ENCODE results near the gene DNAJC30. TPM values are rescaled to one million over a fixed set of nuclear protein-coding genes. Genes with fewer than 3 reads are reported as not detected.
"Not testable (repeated sequence)": the region's sequence is repeated elsewhere in the genome, so short reads cannot be mapped to it uniquely, and the experiment has no call there.

Gene DNAJC30
- total RNA-seq, 1 experiment from 2014 or later: 12.4 TPM

DNA sequence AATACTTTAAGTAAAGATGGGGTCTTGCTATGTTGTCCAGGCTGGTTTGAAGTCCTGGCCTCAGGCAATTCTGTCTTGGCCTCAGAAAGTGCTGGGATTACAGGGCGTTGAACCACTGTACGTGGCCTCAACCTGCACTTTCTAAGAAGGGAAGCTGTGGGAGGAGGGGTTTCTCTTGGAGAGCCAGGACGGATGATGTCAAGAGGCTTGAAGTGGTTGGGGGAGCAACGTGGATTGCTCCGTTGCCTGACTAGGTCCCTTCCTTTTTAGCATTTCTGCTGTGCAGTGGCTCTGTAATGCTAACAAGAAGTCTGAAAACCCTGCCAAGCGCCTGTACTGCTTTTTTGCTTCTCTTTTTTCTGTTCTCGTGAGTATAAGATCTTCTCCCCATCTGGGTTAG, 7.4 kb upstream of the DNAJC30 start:
- in situ Hi-C loops (cut with HindIII; ENCODE audit: low sequenced_read_pairs): no loop called here
- DNase-seq (ENCODE audit: low spot score): no peak

DNA sequence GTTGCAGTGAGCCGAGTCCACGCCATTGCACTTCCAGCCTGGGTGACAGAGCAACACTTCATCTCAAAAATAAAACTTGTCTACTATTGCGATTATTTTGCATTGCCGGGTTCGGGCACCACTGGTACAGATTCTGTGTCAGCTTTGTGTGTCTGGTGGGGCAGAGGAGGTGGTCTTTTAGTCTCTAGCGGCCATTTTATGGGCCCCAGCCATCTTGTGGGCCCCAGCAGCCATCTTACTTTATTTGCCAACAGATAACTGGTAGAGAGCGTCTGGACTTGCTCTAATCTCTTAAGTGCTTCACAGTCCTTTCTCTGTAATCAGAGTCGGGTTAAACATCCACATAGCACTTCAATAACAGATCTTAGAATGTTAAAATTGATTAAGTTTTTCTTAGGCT, 5.0 kb upstream of the DNAJC30 start:
- DNase-seq (ENCODE audit: low spot score): no peak
- in situ Hi-C loops (cut with HindIII; ENCODE audit: low sequenced_read_pairs): no loop called here

DNA sequence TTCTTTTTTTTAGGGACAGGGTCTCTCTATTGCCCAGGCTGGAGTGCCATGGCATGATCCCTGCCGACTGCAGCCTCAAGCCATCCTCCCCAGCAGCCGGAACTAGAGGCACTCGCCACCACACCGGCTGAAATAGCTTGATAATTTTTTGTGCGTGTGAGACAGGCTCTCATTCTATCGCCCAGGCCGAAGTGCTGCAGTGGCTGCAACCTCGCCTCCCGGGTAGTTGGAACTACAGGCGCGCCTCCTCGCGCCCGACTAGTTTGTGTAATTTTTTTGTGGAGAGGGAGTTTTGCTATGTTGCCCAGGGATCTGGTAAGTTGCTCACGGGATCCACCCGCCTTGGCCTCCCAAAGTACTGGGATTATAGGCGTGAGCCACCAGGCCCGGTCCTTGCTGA, 2.1 kb upstream of the DNAJC30 start:
- in situ Hi-C loops (cut with HindIII; ENCODE audit: low sequenced_read_pairs): no loop called here
- no peak for DNase-seq (ENCODE audit: low spot score)

DNA sequence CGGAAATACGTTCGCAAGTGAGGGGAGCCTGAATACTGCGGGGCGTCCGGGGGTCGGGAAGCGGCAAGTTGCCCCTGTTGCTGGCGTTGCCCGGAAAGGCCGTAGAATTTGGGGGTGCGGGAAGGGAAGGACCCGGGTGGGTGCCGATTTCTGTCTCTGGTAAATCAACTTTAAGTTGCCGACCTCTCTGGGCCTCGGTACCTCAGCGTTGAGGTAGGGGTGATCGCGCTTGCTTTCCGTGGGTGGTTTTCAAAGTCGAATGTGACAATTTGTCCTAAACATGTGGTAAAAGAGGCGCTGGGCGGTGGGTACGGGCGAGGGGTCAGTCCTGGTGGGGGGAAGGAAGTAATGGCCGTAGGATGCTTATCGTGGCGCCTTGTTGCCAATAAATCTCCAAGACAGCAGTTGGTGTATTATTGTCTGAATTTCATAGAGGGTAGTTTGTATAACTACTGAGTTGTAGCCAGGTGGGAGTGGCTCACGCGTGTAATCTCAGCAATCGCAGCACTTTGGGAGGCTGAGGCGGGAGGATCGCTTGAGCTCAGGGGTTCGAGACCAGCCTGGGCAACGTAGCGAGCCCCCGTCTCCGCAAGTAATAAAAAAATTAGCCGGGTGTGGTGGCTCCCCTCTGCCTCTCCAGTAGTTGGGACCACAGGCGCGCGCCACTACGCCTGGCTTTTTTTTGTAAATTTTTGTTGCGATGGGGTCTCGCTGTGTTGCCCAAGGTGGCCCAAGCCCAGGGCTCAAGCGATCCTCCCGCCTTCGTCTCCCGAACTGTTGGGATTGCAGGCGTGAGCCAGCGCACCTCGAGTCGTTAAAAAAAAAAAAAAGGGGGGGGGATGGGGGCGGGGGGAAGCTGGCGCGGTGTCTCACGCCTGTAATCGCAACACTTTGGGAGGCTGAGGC, 788 bp upstream of the DNAJC30 start:
- in situ Hi-C loops (cut with HindIII; ENCODE audit: low sequenced_read_pairs): no loop called here
- DNase-seq (ENCODE audit: low spot score): no peak

DNA sequence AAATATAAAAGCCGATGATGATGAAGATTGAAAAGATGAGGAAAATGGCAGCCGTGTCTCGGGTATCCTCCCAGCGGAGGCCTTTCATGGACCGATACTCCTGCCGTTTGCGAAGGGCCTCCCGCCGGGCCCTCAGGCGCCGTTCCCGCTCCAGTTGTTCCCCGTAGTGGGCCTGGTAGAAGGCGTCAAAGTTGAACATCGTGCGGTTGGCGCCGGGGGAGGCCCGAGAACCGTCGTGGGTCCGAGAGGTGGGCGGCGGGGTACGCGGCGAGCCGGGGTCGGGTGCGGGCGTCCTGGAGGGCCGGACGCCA, 553 bp downstream of the DNAJC30 start:
- no peak for DNase-seq (ENCODE audit: low spot score)
- in situ Hi-C loops (cut with HindIII; ENCODE audit: low sequenced_read_pairs): no loop called here

DNA sequence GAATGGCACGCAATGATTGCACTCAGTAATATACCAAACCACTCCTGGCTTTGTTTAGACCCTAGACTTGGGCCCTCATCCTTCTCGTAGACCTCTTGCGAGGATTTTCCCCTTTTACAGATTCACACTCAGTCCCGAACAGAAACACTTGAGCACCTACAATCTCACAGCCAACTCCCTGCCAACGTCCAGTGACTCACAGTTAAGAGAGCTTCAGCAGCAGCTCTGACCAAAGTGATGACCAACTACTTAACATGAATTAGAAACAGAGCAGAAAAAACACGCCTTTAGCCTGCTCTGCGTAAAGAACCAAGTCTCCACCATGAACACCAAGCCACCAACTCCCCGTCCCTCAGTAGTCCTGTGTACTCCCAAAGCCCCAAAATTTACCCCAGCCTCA, 2.2 kb downstream of the DNAJC30 start:
- in situ Hi-C loops (cut with HindIII; ENCODE audit: low sequenced_read_pairs): no loop called here

DNA sequence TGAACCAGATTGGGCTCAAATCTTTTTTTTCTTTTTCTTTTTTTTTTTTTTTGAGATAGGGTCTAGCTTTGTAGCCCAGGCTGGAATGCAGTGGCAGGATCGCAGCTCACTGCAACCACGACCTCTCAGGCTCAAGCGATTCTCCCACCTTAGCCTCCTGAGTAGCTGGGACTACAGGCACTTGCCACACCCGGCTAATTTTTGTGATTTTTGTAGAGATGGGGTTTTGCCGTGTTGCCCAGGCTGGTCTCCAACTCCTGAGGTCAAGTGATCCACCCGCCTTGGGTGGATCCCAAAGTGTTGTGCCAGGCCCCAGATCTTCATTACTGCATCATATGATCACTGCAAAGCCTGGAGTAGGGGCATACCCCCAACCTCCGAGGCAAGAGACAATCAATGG, 2.8 kb downstream of the DNAJC30 start:
- in situ Hi-C loops (cut with HindIII; ENCODE audit: low sequenced_read_pairs): no loop called here
- DNase-seq (ENCODE audit: low spot score): no peak

More for the DNA sequence above, 2.2 kb downstream of the DNAJC30 start:
- DNase-seq (ENCODE audit: low spot score): no peak

DNA sequence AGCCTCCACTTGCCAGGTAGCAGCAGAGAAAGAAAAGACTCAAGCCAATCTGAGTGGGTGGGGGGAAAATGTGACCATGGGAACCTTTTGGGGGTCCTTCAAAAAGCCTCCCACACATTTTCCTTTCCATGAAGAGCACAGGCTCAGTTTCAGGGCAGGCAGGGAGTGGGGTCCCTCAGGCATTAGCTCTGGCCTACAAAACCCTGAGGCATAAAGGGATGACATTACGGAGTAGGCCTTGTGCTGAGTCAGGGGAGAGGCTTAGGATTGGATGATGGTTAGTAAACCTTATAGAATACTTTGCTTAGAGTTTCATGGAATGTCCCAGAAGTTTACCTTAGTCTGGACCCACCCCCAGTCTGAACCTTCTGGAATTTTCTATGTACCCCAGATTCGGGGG, 3.5 kb downstream of the DNAJC30 start:
- DNase-seq (ENCODE audit: low spot score): no peak
- in situ Hi-C loops (cut with HindIII; ENCODE audit: low sequenced_read_pairs): no loop called here

DNA sequence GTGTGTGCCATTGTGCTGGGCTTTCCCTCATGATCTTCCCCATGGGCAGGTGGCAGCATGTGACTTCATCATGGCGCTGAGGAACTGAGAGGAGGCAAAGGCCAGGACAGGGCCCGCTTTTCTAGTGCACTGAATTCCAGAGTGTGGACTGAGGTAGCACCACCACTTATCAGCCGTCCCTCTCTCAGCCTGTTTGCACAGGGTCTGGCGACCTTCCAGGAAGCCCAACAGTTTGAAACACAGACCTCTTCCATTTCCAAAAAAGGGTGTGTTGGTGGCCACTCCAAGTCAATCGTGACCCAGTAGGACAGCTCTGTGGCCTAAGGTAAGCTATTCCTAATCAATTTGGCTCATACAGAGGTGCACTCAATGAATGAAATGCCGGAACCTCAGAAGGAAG, 4.4 kb downstream of the DNAJC30 start:
- no peak for DNase-seq (ENCODE audit: low spot score)
- in situ Hi-C loops (cut with HindIII; ENCODE audit: low sequenced_read_pairs): no loop called here

DNA sequence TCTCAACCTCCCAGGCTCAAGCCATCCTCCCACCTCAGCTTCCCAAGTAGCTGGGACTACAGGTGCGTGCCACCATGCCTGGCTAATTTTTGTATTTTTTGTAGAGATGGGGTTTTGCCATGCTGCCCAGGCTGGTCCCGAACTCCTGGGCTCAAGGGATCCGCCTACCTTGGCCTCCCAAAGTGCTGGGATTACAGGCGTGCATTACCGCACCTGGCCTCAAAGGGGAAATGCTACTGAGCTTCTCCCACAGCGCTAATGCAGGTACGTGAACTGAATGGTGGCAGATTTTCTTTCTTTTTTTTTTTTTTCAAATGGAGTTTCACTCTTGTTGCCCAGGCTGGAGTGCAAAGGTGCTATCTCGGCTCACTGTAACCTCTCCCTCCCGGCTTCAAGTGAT, 7.2 kb downstream of the DNAJC30 start:
- DNase-seq (ENCODE audit: low spot score); in situ Hi-C loops (cut with HindIII; ENCODE audit: low sequenced_read_pairs): not testable (repeated sequence)

DNA sequence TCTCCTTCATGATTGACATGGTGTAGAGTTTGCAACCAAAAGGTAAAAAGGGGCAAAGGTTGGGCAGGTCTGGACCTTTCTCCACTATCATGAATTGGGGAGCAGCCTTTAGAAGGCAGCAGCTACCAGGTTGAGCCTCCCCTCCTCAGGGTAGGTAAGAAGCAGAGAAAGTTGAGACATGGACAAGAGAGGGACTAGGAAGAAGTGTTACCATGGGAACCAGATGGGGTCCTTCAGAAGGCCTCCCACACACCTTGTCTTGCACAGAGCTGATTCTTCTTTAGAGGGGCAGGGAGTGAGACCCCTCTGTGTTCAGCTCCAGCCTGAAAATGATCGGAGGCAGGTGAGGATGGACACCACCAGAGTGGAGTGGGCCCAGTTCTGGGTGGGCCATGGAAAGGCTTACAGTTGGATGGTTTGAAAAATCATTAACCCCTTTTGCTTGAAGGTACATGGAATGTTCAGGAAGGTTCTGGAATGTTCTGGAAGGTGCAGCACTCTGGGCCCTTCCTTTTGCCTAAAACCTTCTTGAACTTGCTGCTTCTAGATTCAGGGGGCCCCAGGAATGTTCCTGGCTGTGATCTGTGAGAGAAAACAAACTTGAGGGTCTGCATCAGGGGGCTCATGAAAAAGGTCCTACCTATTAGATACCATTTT, 8.7 kb downstream of the DNAJC30 start:
- in situ Hi-C loops (cut with HindIII; ENCODE audit: low sequenced_read_pairs): no loop called here
- no peak for DNase-seq (ENCODE audit: low spot score)

DNA sequence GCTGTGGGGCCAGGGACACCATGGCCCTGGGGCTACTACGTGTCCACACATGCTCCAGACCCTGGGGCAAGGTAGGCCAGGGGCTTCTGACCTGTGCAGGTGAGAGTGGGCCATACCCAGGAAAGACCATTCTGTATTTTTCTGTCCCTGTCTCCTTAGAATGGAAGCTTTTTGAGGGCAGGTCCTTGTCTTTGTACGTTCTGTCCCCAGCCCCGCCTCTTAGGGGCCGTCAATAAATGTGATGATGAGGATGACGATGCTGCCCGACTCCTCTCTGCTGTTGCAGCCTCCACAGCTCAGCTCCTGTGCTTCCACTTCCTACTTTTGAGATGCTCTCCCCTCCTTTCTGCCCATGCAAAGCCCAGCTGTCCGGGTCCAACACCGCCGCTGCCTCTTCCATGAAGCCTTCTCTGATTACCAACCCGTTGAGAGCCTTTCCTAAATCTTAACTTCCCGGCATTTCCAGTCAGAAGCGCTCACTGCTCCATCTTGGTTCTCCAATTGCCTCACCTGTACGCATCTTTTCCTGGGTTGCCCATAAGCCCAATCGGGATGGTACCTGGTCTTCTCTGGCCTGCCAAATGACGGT, 11.3 kb downstream of the DNAJC30 start:
- in situ Hi-C loops (cut with HindIII; ENCODE audit: low sequenced_read_pairs): no loop called here
- DNase-seq (ENCODE audit: low spot score): no peak

DNA sequence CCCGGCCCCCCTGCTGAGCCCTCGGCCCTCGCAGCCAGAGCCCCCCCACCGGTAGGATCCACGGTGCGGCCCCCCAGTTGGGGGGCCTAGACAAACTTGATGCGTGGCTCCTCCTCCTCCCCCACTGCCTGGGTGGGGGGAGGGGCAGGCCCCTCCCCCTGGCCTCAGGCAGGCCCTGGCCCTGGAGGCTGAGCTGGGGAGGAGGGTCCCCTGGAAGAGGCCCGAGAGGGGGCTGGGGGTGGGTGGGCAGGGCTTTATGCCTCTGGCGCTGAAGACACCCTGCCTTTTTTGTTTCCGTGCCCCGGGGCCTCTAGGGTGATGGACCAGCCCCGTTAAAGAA, 12.0 kb downstream of the DNAJC30 start:
- no peak for DNase-seq (ENCODE audit: low spot score)
- in situ Hi-C loops (cut with HindIII; ENCODE audit: low sequenced_read_pairs): no loop called here

DNA sequence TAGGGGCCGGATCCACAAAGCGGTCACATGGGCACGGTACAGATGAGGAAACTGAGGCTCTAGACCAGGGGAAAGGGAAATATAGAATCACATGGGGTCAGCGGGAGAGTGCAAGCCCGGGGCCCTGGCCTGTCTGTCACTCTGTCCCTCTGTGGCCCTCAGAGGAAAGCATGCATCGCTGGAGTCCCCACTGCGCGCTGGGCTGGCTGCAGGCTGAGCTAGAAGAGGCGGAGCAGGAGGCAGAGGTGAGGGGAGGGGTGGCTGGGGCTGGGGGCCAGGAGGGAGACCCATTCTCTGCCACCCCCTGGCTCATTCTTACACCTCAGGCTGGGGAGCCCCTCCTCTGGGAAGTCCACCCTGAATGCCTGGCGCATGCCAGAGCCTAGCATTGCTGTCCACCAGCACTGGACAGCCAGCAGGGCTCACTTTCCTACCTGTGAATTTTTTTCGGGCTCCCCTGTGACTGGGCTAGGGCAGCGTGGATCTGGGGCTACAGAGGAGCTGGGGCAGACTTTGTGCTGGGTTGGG, 13.3 kb downstream of the DNAJC30 start:
- no peak for DNase-seq (ENCODE audit: low spot score)
- in situ Hi-C loops (cut with HindIII; ENCODE audit: low sequenced_read_pairs): no loop called here

DNA sequence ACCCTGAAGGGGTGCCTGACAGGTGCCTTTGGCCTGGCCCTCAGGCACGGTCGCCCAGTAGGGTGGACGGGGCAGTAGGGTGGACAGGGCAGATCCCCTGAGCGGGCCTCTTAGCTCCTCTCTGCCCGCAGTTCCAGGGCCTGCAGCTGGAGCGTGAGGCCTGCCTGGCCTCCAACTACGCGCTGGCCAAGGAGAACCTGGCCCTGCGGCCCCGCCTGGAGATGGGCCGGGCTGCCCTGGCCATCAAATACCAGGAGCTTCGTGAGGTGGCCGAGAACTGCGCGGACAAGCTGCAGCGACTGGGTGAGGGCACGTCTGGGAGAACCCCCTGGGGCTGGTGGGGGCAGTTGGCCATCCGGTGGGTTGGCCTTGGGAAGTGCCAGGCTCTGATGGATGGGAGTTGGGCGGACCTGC, 14.0 kb downstream of the DNAJC30 start:
- in situ Hi-C loops (cut with HindIII; ENCODE audit: low sequenced_read_pairs): no loop called here
- DNase-seq (ENCODE audit: low spot score): no peak

DNA sequence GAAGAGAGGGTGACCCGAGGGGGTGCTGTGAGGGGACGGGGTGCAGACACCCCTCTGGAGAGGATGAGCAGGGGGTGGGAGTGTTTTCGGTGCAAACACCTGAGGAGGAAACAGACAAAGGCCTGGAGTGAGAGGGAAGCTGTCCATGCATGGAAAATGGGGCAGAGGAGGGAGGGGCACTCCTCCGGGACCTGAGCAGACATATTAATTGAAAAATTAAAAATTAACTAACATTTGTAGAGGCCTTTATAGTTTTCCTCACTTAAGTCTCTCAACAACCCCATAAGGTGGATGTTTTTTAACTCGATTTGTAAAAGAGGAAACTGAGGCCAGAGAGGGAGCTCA, 14.4 kb downstream of the DNAJC30 start:
- in situ Hi-C loops (cut with HindIII; ENCODE audit: low sequenced_read_pairs): no loop called here

DNA sequence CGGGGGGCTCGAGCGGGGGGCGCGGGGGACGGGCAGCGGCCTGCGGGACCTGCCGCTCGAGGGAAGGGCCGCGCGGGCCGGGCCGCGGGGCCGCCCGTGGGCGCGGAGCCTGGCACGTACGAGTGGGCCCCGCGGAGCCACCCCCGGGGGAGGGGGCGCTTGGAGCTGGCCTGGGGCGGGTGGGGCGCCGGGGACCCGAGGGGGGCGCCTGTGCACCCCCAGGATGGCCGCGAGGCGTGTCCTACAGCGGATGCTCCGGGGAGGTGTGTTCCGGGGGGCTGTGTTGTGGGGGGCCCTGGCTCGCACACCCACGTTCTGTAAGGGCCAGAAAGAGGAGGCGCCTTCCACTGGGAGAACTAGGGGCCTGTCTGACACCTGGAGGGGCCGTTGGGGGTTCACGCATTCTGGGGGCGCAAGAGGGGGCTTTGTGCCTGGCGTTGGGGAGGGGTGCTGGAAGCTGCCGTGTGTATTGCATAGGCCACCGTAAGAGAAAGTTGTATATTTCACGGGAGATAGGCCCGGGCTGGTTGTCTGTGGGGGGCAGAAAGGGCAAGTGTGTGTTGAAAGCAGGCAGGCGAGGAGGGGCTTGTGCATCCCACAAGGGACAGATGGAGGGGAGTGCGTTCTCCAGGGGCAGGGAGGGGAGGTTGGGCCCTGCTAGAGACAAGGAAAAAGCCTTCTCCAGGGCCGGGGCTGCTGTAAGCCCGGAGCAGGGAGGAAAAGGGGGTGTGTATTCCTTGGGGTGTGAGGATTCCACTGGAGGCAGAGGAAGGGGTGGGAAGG, 15.0 kb downstream of the DNAJC30 start:
- peak; percentile 32 for DNase-seq (ENCODE audit: low spot score)

More for the DNA sequence above, 14.4 kb downstream of the DNAJC30 start:
- DNase-seq (ENCODE audit: low spot score): no peak

DNA sequence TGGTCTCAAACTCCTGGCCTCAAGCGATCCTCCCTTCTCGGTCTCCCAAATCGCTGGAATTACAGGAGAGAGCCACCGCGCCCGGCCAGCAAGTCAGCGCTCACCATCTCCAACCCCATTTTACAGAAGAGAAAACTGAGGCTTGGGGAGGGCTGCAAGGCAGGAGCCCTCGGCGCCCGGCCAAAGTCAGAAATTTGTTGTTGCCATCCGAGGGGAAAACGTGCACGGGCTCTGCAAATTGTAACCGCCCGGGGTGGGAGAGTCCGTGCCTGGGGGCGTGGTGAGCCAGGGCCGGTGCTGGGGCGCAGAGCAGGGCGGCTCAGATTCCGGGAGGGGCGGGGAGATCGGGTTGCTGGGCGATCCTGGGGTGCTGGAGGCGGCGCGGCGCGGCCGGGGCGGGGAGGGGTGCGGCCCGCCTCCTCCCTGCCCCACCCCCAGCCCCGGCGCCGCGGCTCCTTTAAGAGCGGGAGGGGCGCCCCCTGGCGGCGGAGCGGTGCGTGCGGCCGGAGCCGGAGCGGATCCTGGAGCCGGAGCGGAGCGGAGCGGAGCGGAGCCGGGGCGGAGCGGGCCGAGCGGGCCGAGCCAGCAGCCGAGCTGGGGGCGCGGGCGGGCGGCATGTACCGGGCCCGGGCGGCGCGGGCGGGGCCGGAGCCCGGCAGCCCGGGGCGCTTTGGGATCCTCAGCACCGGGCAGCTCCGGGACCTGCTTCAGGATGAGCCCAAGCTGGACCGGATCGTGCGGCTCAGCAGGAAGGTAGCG, 15.7 kb downstream of the DNAJC30 start, which contains the start of gene VPS37D:
Gene VPS37D, plus strand, starts transcription at position 488 of the 759 bp plus-strand sequence. Its CDS starts 128 bp downstream, at position 616.
- DNase-seq (ENCODE audit: low spot score): peak; percentile 86
- in situ Hi-C loops (cut with HindIII; ENCODE audit: low sequenced_read_pairs): no loop called here

More for the DNA sequence above, 15.0 kb downstream of the DNAJC30 start:
- in situ Hi-C loops (cut with HindIII; ENCODE audit: low sequenced_read_pairs): no loop called here

DNA sequence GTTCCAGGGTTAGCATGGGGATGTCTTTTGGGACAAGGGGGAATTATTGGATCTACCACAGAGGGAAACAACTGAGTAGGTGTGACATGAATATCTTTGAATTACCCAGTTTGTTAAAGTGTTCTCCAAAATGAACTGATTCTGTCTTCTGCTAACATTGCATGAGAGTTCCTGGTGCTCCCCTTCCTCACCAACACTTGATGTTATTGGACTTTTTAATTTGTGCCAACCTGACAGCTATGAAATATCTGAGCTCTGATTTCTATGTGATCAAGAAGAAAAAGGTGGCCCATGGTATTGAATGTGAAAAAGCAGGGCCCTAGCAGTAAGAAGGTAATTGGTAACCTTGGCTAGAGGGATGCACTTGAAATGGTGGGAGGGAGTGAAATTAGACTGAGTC, 20.2 kb downstream of the DNAJC30 start:
- no peak for DNase-seq (ENCODE audit: low spot score)
- in situ Hi-C loops (cut with HindIII; ENCODE audit: low sequenced_read_pairs): no loop called here
